Measurements from ENCODE around the gene CTNNBL1.

Gene CTNNBL1

GRCh38 chr20:37703035-37703845, 9.4 kb downstream of the CTNNBL1 start:
- peaks cover 49% of the 10 kb centered on the region; the same call in 1 of the 2 replicates for H3K79me2 ChIP-seq (ENCODE audit: insufficient read depth, low read depth)
- no peaks in the 10 kb centered on the region; the same call in none of the 2 replicates for H4K20me1 ChIP-seq (ENCODE audit: insufficient read depth)
- H3K9ac ChIP-seq: no peak overlapping the region
- no peaks in the 10 kb centered on the region for H3K27me3 ChIP-seq (ENCODE audit: insufficient read depth, low read depth)
- H3K36me3 ChIP-seq (ENCODE audit: insufficient read depth): no peaks in the 10 kb centered on the region
- H3K4me2 ChIP-seq: no peak overlapping the region
- TF ChIP-seq CTCF (conservative IDR thresholded peaks at IDR 0.05; ENCODE audit: low read depth, low read length): no peak
- H3K27ac ChIP-seq: no peak overlapping the region
- no peak overlapping the region for H3K4me3 ChIP-seq (IDR thresholded peaks at IDR 0.05; ENCODE audit: insufficient read depth, low read depth, low read length)
- peaks cover 12% of the 10 kb centered on the region for H3K4me1 ChIP-seq (ENCODE audit: low read depth, poor library complexity, severe bottlenecking)
- H2AFZ ChIP-seq (ENCODE audit: low read depth): no peak overlapping the region

- Histone ChIP-seq H3K79me2 (ENCODE audit: insufficient read depth, low read depth) (peaks cover 39% of the 10 kb centered on the region; the same call in 1 of the 2 replicates), H3K4me2 (no peak overlapping the region), H3K36me3 (ENCODE audit: insufficient read depth) (no peaks in the 10 kb centered on the region), H3K27ac (no peak overlapping the region), H3K4me3 (IDR thresholded peaks at IDR 0.05; ENCODE audit: insufficient read depth, low read depth, low read length) (no peak overlapping the region), H4K20me1 (ENCODE audit: insufficient read depth) (no peaks in the 10 kb centered on the region; the same call in none of the 2 replicates), H3K4me1 (ENCODE audit: low read depth, poor library complexity, severe bottlenecking) (no peaks in the 10 kb centered on the region), H3K27me3 (ENCODE audit: insufficient read depth, low read depth) (no peaks in the 10 kb centered on the region), H2AFZ (ENCODE audit: low read depth) (no peak overlapping the region), H3K9ac (no peak overlapping the region)
- no peak for TF ChIP-seq CTCF (conservative IDR thresholded peaks at IDR 0.05; ENCODE audit: low read depth, low read length)
Measured at GRCh38 chr20:37704955-37705354, 11.1 kb downstream of the CTNNBL1 start.

- Histone ChIP-seq H3K36me3 (ENCODE audit: insufficient read depth) (no peaks in the 10 kb centered on the region), H3K9ac (no peak overlapping the region), H3K79me2 (ENCODE audit: insufficient read depth, low read depth) (peaks cover 41% of the 10 kb centered on the region; the same call in 1 of the 2 replicates), H3K4me1 (ENCODE audit: low read depth, poor library complexity, severe bottlenecking) (no peaks in the 10 kb centered on the region), H3K27me3 (ENCODE audit: insufficient read depth, low read depth) (no peaks in the 10 kb centered on the region), H4K20me1 (ENCODE audit: insufficient read depth) (no peaks in the 10 kb centered on the region; the same call in 1 of the 2 replicates), H2AFZ (ENCODE audit: low read depth) (no peak overlapping the region), H3K27ac (no peak overlapping the region), H3K4me2 (no peak overlapping the region), H3K4me3 (IDR thresholded peaks at IDR 0.05; ENCODE audit: insufficient read depth, low read depth, low read length) (no peak overlapping the region)
- no peak for TF ChIP-seq CTCF (conservative IDR thresholded peaks at IDR 0.05; ENCODE audit: low read depth, low read length)
Measured at GRCh38 chr20:37706298-37706697, 12.5 kb downstream of the CTNNBL1 start.

- no peak for TF ChIP-seq CTCF (conservative IDR thresholded peaks at IDR 0.05; ENCODE audit: low read depth, low read length)
- no peak overlapping the region for H3K4me2 ChIP-seq
- H3K4me1 ChIP-seq (ENCODE audit: low read depth, poor library complexity, severe bottlenecking): no peaks in the 10 kb centered on the region
- no peak overlapping the region for H2AFZ ChIP-seq (ENCODE audit: low read depth)
- H3K4me3 ChIP-seq (IDR thresholded peaks at IDR 0.05; ENCODE audit: insufficient read depth, low read depth, low read length): no peak overlapping the region
- H3K36me3 ChIP-seq (ENCODE audit: insufficient read depth): no peaks in the 10 kb centered on the region
- no peak overlapping the region for H3K9ac ChIP-seq
- H3K27ac ChIP-seq: no peak overlapping the region
- peaks cover 22% of the 10 kb centered on the region; the same call in 1 of the 2 replicates for H3K79me2 ChIP-seq (ENCODE audit: insufficient read depth, low read depth)
- no peaks in the 10 kb centered on the region for H3K27me3 ChIP-seq (ENCODE audit: insufficient read depth, low read depth)
- 0 out of 2 replicates have a peak, but pooled peaks cover 4% of the 10 kb centered on the region for H4K20me1 ChIP-seq (ENCODE audit: insufficient read depth)
Measured at GRCh38 chr20:37711001-37711400, 17.2 kb downstream of the CTNNBL1 start.
